HEK293 (cell line): Measurements from ENCODE around the gene DNAH9.

Experiments used
- CTCF ChIA-PET: fragments of 350-600 bp; formaldehyde crosslinking; extraction: SDS; loops from one replicate; lab custom pipeline; 2021; ENCODE audit warnings: antibody characterized with exemption; lab: Yijun Ruan, JAX
- POLR2A ChIA-PET: fragments of 300-600 bp; formaldehyde crosslinking; extraction: SDS; loops from one replicate; lab custom pipeline; 2020; ENCODE audit warnings: antibody characterized with exemption, inconsistent platforms; lab: Yijun Ruan, JAX
- H3K27ac ChIP-seq: fragments of 200-500 bp; sonication (Bioruptor generic); 2 replicates; pipeline ENCODE4 v1.5.1; 2014; ENCODE audit warnings: low read depth, low read length, control low read depth, inconsistent platforms; ENCODE audit errors: extremely low read depth
- H3K36me3 ChIP-seq, 2 experiments: fragments of 200-500 bp in 1 of 2; sonication (Bioruptor generic) in 1 of 2; 1 replicate in 1 of 2; 2 replicates in 1 of 2; pipeline ENCODE4 v1.5.1; 2014 to 2017; ENCODE audit warnings: inconsistent platforms in 2 of 2, low read length in 2 of 2; ENCODE audit not compliant: control insufficient read depth in 2 of 2, insufficient read depth in 1 of 2
- H3K4me1 ChIP-seq: fragments of 200-500 bp; sonication (Bioruptor generic); 2 replicates; pipeline ENCODE4 v1.5.1; 2014; ENCODE audit warnings: mild to moderate bottlenecking, low read length, inconsistent platforms; ENCODE audit not compliant: control insufficient read depth, insufficient read depth
- H3K4me3 ChIP-seq: 2 replicates; pipeline ENCODE4 v1.5.1; 2011; ENCODE audit warnings: low read depth, mild to moderate bottlenecking, control low read depth, low read length, moderate library complexity
- H3K9me3 ChIP-seq: fragments of 200-500 bp; sonication (Bioruptor generic); 2 replicates; pipeline ENCODE4 v1.5.1; 2014; ENCODE audit warnings: low read depth, low read length, inconsistent platforms; ENCODE audit not compliant: control insufficient read depth, insufficient read depth
- TCF7L2 ChIP-seq: IDR thresholded peaks from 2 replicates; pipeline ENCODE4 v1.6.1; 2011; ENCODE audit warnings: low read depth, mild to moderate bottlenecking, inconsistent platforms, low read length, moderate library complexity, borderline replicate concordance
- ZBTB10 ChIP-seq: fragments of 450-650 bp; formaldehyde crosslinking; IDR thresholded peaks from 2 replicates; pipeline ENCODE4 v1.5.1; 2016; ENCODE audit warnings: missing biosample characterization, missing genetic modification characterization
- ZBTB7A ChIP-seq: fragments of 450-650 bp; formaldehyde crosslinking; IDR thresholded peaks from 2 replicates; pipeline ENCODE4 v1.5.1; 2016; ENCODE audit warnings: low read depth, missing biosample characterization, missing genetic modification characterization
- ZNF138 ChIP-seq: fragments of 450-650 bp; formaldehyde crosslinking; IDR thresholded peaks from 2 replicates; pipeline ENCODE4 v1.5.1; 2016; ENCODE audit warnings: missing biosample characterization, missing genetic modification characterization, borderline replicate concordance
- ZNF324 ChIP-seq: fragments of 450-650 bp; formaldehyde crosslinking; IDR thresholded peaks from 2 replicates; pipeline ENCODE4 v1.5.1; 2016; ENCODE audit warnings: missing biosample characterization, missing genetic modification characterization
- ZNF623 ChIP-seq: fragments of 450-650 bp; formaldehyde crosslinking; IDR thresholded peaks from 2 replicates; pipeline ENCODE4 v1.5.1; 2016; ENCODE audit warnings: missing biosample characterization, missing genetic modification characterization
- ZNF843 ChIP-seq: fragments of 450-650 bp; formaldehyde crosslinking; IDR thresholded peaks from 2 replicates; pipeline ENCODE4 v1.5.1; 2016; ENCODE audit warnings: missing biosample characterization, missing genetic modification characterization
- TF ChIP-seq, protein P1 (sequence below): fragments of 450-650 bp; formaldehyde crosslinking; conservative IDR thresholded peaks from 2 replicates; pipeline ENCODE4 v1.5.1; 2016; ENCODE audit warnings: low read depth, missing biosample characterization, missing genetic modification characterization
- TF ChIP-seq, protein P2 (sequence below): IDR thresholded peaks from 2 replicates; pipeline ENCODE4 v1.6.1; 2011; ENCODE audit warnings: mild to moderate bottlenecking, low read depth, low read length, borderline replicate concordance
- TF ChIP-seq, protein P3 (sequence below): fragments of 450-650 bp; formaldehyde crosslinking; IDR thresholded peaks from 2 replicates; pipeline ENCODE4 v1.5.1; 2016; ENCODE audit warnings: missing biosample characterization, missing genetic modification characterization

The DNAH9 gene

GRCh38 chr17:11805952-11806351, 207.7 kb downstream of the DNAH9 start:
- POLR2A ChIA-PET, result no interaction called here
- no peak for TF ChIP-seq ZNF138
- Histone ChIP-seq H3K4me3 (no peak overlapping the region), H3K9me3 (no peaks in the 10 kb centered on the region), H3K36me3 (no peaks in the 10 kb centered on the region), H3K27ac (no peak overlapping the region), H3K4me1 (no peaks in the 10 kb centered on the region)
- CTCF ChIA-PET, result interaction anchor here (0.5 to 0.6 kb wide), 2 partner anchors 11 to 201 kb away, joined by 3 to 7 read pairs; no protein-coding TSS in a partner anchor

DNA sequence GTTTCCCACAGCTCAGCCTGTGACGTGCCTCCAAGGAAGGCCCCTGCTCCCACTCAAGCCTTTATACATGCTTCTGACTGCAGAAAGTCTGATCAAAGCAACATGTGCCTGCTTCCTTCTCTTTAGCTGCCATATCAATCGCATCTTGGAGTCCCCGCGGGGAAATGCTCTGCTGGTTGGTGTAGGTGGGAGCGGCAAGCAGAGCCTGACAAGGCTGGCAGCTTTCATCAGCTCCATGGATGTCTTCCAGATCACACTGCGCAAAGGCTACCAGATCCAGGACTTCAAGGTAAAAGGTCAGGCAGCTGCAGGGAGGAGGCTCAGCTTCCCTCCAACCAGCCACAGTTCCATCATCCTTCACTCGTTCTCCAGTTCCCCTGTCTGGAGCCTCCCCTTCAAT, 209.3 kb downstream of the DNAH9 start:
- H3K27ac ChIP-seq, result no peak overlapping the region
- CTCF ChIA-PET, result no interaction called here
- POLR2A ChIA-PET, result no interaction called here

More for the DNA sequence above, 209.3 kb downstream of the DNAH9 start:
- H3K4me3 ChIP-seq, result no peak overlapping the region
- H3K9me3 ChIP-seq, result no peaks in the 10 kb centered on the region
- TF ChIP-seq, protein P1, sequence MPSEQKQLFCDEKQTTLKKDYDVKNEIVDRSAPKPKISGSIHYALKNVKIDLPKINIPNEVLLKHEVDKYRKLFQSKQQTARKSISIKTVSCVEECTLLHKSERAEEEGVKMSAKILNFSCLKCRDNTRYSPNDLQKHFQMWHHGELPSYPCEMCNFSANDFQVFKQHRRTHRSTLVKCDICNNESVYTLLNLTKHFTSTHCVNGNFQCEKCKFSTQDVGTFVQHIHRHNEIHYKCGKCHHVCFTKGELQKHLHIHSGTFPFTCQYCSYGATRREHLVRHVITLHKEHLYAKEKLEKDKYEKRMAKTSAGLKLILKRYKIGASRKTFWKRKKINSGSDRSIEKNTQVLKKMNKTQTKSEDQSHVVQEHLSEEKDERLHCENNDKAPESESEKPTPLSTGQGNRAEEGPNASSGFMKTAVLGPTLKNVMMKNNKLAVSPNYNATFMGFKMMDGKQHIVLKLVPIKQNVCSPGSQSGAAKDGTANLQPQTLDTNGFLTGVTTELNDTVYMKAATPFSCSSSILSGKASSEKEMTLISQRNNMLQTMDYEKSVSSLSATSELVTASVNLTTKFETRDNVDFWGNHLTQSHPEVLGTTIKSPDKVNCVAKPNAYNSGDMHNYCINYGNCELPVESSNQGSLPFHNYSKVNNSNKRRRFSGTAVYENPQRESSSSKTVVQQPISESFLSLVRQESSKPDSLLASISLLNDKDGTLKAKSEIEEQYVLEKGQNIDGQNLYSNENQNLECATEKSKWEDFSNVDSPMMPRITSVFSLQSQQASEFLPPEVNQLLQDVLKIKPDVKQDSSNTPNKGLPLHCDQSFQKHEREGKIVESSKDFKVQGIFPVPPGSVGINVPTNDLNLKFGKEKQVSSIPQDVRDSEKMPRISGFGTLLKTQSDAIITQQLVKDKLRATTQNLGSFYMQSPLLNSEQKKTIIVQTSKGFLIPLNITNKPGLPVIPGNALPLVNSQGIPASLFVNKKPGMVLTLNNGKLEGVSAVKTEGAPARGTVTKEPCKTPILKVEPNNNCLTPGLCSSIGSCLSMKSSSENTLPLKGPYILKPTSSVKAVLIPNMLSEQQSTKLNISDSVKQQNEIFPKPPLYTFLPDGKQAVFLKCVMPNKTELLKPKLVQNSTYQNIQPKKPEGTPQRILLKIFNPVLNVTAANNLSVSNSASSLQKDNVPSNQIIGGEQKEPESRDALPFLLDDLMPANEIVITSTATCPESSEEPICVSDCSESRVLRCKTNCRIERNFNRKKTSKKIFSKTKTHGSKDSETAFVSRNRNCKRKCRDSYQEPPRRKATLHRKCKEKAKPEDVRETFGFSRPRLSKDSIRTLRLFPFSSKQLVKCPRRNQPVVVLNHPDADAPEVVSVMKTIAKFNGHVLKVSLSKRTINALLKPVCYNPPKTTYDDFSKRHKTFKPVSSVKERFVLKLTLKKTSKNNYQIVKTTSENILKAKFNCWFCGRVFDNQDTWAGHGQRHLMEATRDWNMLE (tag by site-specific recombination), result no peak
- no peak for TF ChIP-seq ZNF623 (tag by site-specific recombination)
- no peak for TF ChIP-seq ZBTB10 (tag by site-specific recombination)
- TF ChIP-seq ZNF324 (tag by site-specific recombination), result no peak
- TF ChIP-seq ZNF843 (tag by site-specific recombination), result no peak
- TF ChIP-seq ZBTB7A (tag by site-specific recombination), result no peak
- TF ChIP-seq TCF7L2, result no peak
- TF ChIP-seq, protein P2, sequence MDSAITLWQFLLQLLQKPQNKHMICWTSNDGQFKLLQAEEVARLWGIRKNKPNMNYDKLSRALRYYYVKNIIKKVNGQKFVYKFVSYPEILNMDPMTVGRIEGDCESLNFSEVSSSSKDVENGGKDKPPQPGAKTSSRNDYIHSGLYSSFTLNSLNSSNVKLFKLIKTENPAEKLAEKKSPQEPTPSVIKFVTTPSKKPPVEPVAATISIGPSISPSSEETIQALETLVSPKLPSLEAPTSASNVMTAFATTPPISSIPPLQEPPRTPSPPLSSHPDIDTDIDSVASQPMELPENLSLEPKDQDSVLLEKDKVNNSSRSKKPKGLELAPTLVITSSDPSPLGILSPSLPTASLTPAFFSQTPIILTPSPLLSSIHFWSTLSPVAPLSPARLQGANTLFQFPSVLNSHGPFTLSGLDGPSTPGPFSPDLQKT, result no peak
- TF ChIP-seq, protein P3, sequence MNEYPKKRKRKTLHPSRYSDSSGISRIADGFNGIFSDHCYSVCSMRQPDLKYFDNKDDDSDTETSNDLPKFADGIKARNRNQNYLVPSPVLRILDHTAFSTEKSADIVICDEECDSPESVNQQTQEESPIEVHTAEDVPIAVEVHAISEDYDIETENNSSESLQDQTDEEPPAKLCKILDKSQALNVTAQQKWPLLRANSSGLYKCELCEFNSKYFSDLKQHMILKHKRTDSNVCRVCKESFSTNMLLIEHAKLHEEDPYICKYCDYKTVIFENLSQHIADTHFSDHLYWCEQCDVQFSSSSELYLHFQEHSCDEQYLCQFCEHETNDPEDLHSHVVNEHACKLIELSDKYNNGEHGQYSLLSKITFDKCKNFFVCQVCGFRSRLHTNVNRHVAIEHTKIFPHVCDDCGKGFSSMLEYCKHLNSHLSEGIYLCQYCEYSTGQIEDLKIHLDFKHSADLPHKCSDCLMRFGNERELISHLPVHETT (tag by site-specific recombination), result no peak
- TF ChIP-seq, all 188 proteins: peak for 0
- Histone ChIP-seq H3K4me1 (no peaks in the 10 kb centered on the region), H3K36me3 (no peaks in the 10 kb centered on the region)
